Measurements from ENCODE around the gene HAVCR1.
"Not testable (repeated sequence)": the region's sequence is repeated elsewhere in the genome, so short reads cannot be mapped to it uniquely, and the experiment has no call there.

Gene HAVCR1

DNA sequence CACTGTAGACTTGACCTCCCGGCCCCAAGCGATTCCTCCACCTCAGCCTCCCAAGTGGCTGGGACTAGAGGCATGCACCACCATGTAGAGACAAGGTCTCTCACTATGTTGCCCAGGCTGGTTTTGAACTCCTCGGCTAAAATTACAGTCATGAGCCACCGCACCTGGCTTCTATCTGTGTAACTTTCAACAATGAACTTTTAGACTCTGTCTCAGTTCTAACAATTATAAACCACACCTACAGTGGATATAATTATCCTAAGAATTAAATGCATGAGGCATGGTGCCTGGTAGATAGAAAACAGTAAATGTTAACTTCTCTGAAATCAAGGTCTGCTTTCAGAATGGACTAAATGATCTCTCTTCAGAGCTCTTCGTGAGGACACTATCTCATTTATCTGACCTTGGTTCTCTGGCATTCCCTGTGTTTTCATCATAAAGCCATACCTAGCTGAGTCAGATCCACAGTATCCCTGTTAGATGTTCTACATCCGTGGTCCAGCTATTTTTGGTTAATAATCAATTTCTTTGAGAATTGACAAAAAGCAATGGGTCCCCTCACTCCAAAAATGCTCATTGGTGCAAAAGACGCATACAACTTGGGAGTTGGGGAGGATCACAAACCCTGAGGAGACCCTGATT is 7.2 kb downstream of the HAVCR1 start:
- ATAC-seq (ENCODE audit: low read depth) (no peak), DNase-seq (ENCODE audit: low spot score) (no peak)
- Histone ChIP-seq H3K27me3 (ENCODE audit: insufficient read depth, poor library complexity, severe bottlenecking) (no peaks in the 10 kb centered on the region), H3K4me1 (ENCODE audit: insufficient read depth, poor library complexity, severe bottlenecking) (peaks cover 6% of the 10 kb centered on the region), H3K27ac (ENCODE audit: poor library complexity, severe bottlenecking) (no peak overlapping the region), H3K36me3 (ENCODE audit: low read depth) (no peaks in the 10 kb centered on the region), H3K9me3 (ENCODE audit: severe bottlenecking) (no peaks in the 10 kb centered on the region), H3K4me3 (ENCODE audit: severe bottlenecking) (no peak overlapping the region)
- no peak for TF ChIP-seq CTCF (IDR thresholded peaks at IDR 0.05; ENCODE audit: poor library complexity, severe bottlenecking)

DNA sequence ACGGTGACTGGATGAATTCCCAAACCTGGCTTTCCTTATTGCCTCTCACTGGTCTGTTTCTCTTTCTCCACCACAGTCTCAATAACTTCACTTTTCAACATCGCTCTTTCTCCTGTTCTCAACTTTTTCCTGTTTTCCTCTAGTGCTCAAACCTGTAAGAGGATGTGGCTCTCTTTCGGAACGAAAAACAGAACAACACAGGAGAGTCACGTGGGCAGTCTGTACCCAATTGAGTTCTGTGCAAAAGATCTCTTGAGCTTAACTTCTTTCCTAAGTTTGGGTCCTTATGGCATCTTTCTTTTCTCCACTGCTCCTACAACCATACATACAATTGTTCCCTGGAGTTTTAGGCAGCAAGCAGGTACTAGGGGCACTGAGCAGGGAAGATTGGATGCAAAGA is 8.9 kb downstream of the HAVCR1 start:
- Histone ChIP-seq H3K36me3 (ENCODE audit: low read depth) (no peaks in the 10 kb centered on the region), H3K4me3 (ENCODE audit: severe bottlenecking) (no peak overlapping the region), H3K27ac (ENCODE audit: poor library complexity, severe bottlenecking) (peak overlapping the region; percentile 14), H3K27me3 (ENCODE audit: insufficient read depth, poor library complexity, severe bottlenecking) (no peaks in the 10 kb centered on the region), H3K9me3 (ENCODE audit: severe bottlenecking) (peaks cover 2% of the 10 kb centered on the region), H3K4me1 (ENCODE audit: insufficient read depth, poor library complexity, severe bottlenecking) (peaks cover 6% of the 10 kb centered on the region)
- DNase-seq (ENCODE audit: low spot score) (no peak), ATAC-seq (ENCODE audit: low read depth) (peak; percentile 10; the same call in 1 of the 3 replicates)
- no peak for TF ChIP-seq CTCF (IDR thresholded peaks at IDR 0.05; ENCODE audit: poor library complexity, severe bottlenecking)

DNA sequence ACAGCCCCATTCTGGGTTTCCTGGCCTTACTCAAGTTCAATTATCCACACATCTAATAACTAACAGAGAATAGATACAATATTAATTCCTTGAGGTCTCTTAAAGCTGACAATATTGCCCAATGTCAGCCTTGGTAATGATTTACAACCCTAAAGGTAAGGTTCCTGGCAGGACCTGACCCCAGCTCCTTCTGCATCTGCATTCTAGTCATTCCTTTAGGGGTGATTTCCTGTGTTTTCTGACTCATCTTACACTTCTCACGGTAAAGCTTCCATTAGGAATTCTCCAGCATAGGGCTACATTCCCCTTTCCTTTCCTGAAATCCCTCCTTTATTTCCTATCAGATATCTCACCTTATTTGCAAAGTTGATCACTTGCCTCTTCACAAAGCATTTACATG is 9.3 kb downstream of the HAVCR1 start:
- peaks cover 2% of the 10 kb centered on the region for H3K9me3 ChIP-seq (ENCODE audit: severe bottlenecking)
- no peaks in the 10 kb centered on the region for H3K27me3 ChIP-seq (ENCODE audit: insufficient read depth, poor library complexity, severe bottlenecking)
- peak overlapping the region; percentile 14 for H3K27ac ChIP-seq (ENCODE audit: poor library complexity, severe bottlenecking)
- peaks cover 6% of the 10 kb centered on the region for H3K4me1 ChIP-seq (ENCODE audit: insufficient read depth, poor library complexity, severe bottlenecking)
- no peak for TF ChIP-seq CTCF (IDR thresholded peaks at IDR 0.05; ENCODE audit: poor library complexity, severe bottlenecking)
- no peak overlapping the region for H3K4me3 ChIP-seq (ENCODE audit: severe bottlenecking)
- ATAC-seq (ENCODE audit: low read depth), result peak; percentile 91
- DNase-seq (ENCODE audit: low spot score), result no peak
- H3K36me3 ChIP-seq (ENCODE audit: low read depth), result no peaks in the 10 kb centered on the region

DNA sequence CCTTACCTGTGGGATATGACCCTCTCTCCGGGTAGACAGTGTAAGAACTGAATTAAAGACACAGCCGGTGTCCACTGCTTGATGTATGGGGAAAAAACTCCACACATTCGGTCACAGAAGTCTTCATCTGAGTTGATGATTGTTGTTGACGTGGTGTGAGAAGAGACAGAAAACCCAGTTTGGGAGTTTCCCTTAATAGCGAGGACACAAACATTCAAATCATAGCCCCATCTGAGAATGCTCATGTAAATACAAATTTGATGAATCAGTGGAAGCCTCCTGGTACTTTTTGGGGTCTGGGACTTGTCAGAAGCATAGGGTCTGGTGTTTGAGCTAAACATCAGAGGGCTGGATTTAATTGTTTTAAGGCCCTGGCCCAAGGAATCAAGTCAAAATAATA is 11.0 kb downstream of the HAVCR1 start:
- H3K27me3 ChIP-seq (ENCODE audit: insufficient read depth, poor library complexity, severe bottlenecking), result no peaks in the 10 kb centered on the region
- H3K27ac ChIP-seq (ENCODE audit: poor library complexity, severe bottlenecking), result no peak overlapping the region
- no peak for TF ChIP-seq CTCF (IDR thresholded peaks at IDR 0.05; ENCODE audit: poor library complexity, severe bottlenecking)
- H3K36me3 ChIP-seq (ENCODE audit: low read depth), result no peaks in the 10 kb centered on the region
- H3K4me1 ChIP-seq (ENCODE audit: insufficient read depth, poor library complexity, severe bottlenecking), result peaks cover 6% of the 10 kb centered on the region
- ATAC-seq (ENCODE audit: low read depth) (no peak), DNase-seq (ENCODE audit: low spot score) (no peak)
- H3K9me3 ChIP-seq (ENCODE audit: severe bottlenecking), result peaks cover 2% of the 10 kb centered on the region
- H3K4me3 ChIP-seq (ENCODE audit: severe bottlenecking), result no peak overlapping the region

DNA sequence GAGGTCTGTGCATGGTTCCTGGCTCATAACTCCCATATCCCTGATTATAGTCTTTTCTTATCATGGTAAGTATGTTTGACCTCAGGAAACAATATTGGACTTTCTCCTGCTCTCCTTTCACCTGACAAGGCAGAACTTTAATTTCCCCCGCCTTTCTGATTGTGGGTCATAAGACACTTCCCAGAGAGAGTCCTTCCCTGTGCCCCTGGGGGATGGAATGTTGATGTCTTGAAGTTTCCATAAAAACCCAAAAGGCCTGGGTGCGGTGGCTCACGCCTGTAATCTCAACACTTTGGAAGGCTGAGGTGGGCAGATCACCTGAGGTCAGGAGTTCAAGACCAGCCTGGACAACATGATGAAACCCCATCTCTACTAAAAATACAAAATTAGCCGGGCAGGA is 11.9 kb downstream of the HAVCR1 start:
- not testable (repeated sequence) for ATAC-seq (ENCODE audit: low read depth); H3K27me3 ChIP-seq (ENCODE audit: insufficient read depth, poor library complexity, severe bottlenecking); H3K36me3 ChIP-seq (ENCODE audit: low read depth); H3K9me3 ChIP-seq (ENCODE audit: severe bottlenecking); DNase-seq (ENCODE audit: low spot score); H3K4me3 ChIP-seq (ENCODE audit: severe bottlenecking); H3K27ac ChIP-seq (ENCODE audit: poor library complexity, severe bottlenecking); H3K4me1 ChIP-seq (ENCODE audit: insufficient read depth, poor library complexity, severe bottlenecking)
